ENCODE data around the gene TIMM22. TPM values are rescaled to one million over a fixed set of nuclear protein-coding genes. Genes with fewer than 3 reads are reported as not detected.

The TIMM22 gene
- total RNA-seq, 1 experiment from 2014 or later, result 20.0 TPM

DNA sequence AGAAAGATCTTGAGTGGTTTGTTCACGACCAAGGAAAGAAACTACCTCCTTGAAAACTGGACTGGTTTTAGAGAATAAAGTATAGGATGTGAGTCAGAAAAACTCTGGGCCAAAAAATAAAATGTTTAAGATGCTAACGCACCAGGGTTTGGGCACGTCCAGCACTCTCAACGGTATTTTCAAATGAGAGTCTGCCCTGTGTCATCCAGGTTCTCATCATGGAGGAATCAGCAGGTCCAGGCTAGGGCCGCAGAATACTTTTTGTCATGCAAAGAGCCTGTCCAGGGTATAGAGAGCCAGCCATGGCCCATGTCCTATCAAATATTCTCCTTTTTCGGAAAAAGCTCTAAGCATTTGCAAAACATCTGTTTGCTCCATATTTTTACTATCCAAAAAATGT is 19.8 kb upstream of the TIMM22 start:
- Histone ChIP-seq H3K4me1 (ENCODE audit: insufficient read depth, low read length, poor library complexity, severe bottlenecking) (peaks cover 8% of the 10 kb centered on the region), H3K36me3 (ENCODE audit: insufficient read depth, low read length, poor library complexity, severe bottlenecking) (no peaks in the 10 kb centered on the region), H3K9me3 (ENCODE audit: low read depth, low read length, poor library complexity, severe bottlenecking) (no peaks in the 10 kb centered on the region), H3K27me3 (replicated peaks; ENCODE audit: insufficient read depth, low read depth, low read length, poor library complexity) (peaks cover 41% of the 10 kb centered on the region), H3K27ac (ENCODE audit: low read depth, low read length, poor library complexity, severe bottlenecking) (no peak overlapping the region), H3K4me3 (ENCODE audit: low read depth, low read length, poor library complexity, severe bottlenecking) (no peak overlapping the region)
- TF ChIP-seq, protein P1, sequence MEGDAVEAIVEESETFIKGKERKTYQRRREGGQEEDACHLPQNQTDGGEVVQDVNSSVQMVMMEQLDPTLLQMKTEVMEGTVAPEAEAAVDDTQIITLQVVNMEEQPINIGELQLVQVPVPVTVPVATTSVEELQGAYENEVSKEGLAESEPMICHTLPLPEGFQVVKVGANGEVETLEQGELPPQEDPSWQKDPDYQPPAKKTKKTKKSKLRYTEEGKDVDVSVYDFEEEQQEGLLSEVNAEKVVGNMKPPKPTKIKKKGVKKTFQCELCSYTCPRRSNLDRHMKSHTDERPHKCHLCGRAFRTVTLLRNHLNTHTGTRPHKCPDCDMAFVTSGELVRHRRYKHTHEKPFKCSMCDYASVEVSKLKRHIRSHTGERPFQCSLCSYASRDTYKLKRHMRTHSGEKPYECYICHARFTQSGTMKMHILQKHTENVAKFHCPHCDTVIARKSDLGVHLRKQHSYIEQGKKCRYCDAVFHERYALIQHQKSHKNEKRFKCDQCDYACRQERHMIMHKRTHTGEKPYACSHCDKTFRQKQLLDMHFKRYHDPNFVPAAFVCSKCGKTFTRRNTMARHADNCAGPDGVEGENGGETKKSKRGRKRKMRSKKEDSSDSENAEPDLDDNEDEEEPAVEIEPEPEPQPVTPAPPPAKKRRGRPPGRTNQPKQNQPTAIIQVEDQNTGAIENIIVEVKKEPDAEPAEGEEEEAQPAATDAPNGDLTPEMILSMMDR (conservative IDR thresholded peaks at IDR 0.05; ENCODE audit: low read depth, low read length), result no peak
- TF ChIP-seq EZH2 (IDR thresholded peaks at IDR 0.05; ENCODE audit: borderline replicate concordance, low read depth, low read length, poor library complexity, severe bottlenecking), result no peak
- ChIA-PET CTCF (no interaction called here), POLR2A (ENCODE audit: low non-redundant PET) (no interaction called here)
- intact Hi-C loops (cut with micrococcal nuclease; ENCODE audit: unreplicated experiment), result no loop called here
- no peak for DNase-seq (ENCODE audit: low spot score)
- BruUV-seq (replicated peaks), result no TSS peak

DNA sequence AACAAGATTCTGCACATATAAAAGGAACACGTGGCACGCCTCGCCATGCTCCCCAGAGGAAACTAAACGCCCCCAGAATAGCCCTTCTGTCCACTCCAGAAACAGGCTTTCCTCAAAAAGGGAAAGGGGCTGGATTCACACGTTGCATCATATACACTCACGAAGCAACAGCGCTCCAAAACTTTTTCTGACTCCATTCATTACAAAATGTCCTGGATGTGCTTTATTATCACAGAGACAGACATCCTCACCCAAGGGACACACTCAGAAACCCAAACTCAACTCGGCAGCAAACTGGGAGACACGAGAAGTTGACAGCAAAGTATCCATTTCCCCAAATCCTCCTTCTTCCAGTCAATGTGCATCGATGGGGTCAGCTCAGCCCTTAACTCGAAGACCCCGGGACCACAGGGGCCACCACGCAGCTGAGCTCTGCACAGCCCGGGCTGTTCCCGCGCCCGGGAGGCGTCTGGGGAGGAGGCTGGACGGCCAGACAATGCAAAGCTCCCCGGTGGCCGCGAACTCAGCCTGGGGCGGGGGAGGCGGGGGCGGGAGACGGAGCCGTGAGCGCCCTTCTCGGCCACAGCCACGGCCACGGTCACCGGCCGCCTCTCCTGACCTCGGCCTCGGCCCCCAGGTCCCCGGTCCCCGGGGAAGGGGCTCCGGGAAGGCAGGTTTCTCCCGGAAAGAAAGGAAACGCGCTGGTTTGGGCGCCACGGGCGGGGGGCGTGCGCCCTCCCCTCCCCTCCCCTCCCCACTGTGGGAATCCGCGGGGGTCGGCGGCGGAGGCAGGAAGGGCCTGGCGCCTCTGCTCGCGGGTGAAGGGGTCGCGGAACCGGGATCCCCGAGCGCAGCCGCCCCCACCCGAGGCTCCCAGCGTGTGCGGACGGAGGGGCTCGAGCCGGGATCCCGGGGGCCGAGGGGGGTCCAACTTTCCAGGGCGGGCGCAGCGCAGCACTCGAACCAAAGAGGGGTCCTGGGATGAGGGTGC is 18.5 kb upstream of the TIMM22 start:
- ChIA-PET CTCF (no interaction called here), POLR2A (ENCODE audit: low non-redundant PET) (interaction anchor here (0.7 kb wide), 1 partner anchor 19 kb away, joined by 3 read pairs; no protein-coding TSS in a partner anchor)
- intact Hi-C loops (cut with micrococcal nuclease; ENCODE audit: unreplicated experiment), result no loop called here
- Histone ChIP-seq H3K9me3 (ENCODE audit: low read depth, low read length, poor library complexity, severe bottlenecking) (no peaks in the 10 kb centered on the region), H3K27ac (ENCODE audit: low read depth, low read length, poor library complexity, severe bottlenecking) (no peak overlapping the region), H3K36me3 (ENCODE audit: insufficient read depth, low read length, poor library complexity, severe bottlenecking) (no peaks in the 10 kb centered on the region), H3K27me3 (replicated peaks; ENCODE audit: insufficient read depth, low read depth, low read length, poor library complexity) (peaks cover 41% of the 10 kb centered on the region), H3K4me1 (ENCODE audit: insufficient read depth, low read length, poor library complexity, severe bottlenecking) (peaks cover 8% of the 10 kb centered on the region), H3K4me3 (ENCODE audit: low read depth, low read length, poor library complexity, severe bottlenecking) (peak overlapping the region; percentile 45)
- no peak for DNase-seq (ENCODE audit: low spot score)
- BruUV-seq (replicated peaks), result no TSS peak
- TF ChIP-seq EZH2 (IDR thresholded peaks at IDR 0.05; ENCODE audit: borderline replicate concordance, low read depth, low read length, poor library complexity, severe bottlenecking), result peak; percentile 84
- TF ChIP-seq, protein P1 (conservative IDR thresholded peaks at IDR 0.05; ENCODE audit: low read depth, low read length), result no peak

DNA sequence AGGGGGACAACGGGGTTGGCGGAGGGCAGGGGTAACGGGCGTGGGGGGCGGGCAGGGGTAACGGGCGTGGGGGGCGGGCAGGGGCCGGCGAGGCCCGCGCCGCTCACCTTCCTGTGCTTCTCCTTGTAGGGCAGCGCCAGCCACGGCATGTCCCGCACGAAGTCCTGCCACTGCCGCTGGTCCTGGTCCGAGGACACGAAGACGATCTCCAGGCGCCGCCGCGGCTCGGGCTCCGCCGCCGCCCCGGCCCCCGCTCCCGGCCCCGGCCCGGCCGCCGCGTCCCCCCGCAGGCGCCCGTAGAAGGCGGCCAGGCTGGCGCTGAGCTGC is 17.8 kb upstream of the TIMM22 start:
- ChIA-PET POLR2A (ENCODE audit: low non-redundant PET) (interaction anchor here (0.7 kb wide), 1 partner anchor 18 kb away, joined by 3 read pairs; no protein-coding TSS in a partner anchor), CTCF (interaction anchor here (0.7 to 1.2 kb wide), 5 partner anchors 18 to 567 kb away, joined by 3 to 4 read pairs (median 4); partner anchors contain the start of gene TIMM22)
- Histone ChIP-seq H3K4me1 (ENCODE audit: insufficient read depth, low read length, poor library complexity, severe bottlenecking) (peaks cover 8% of the 10 kb centered on the region), H3K36me3 (ENCODE audit: insufficient read depth, low read length, poor library complexity, severe bottlenecking) (no peaks in the 10 kb centered on the region), H3K27me3 (replicated peaks; ENCODE audit: insufficient read depth, low read depth, low read length, poor library complexity) (peaks cover 41% of the 10 kb centered on the region), H3K9me3 (ENCODE audit: low read depth, low read length, poor library complexity, severe bottlenecking) (no peaks in the 10 kb centered on the region), H3K27ac (ENCODE audit: low read depth, low read length, poor library complexity, severe bottlenecking) (no peak overlapping the region), H3K4me3 (ENCODE audit: low read depth, low read length, poor library complexity, severe bottlenecking) (peak overlapping the region; percentile 54)
- BruUV-seq (replicated peaks), result no TSS peak
- no peak for DNase-seq (ENCODE audit: low spot score)
- TF ChIP-seq, protein P1 (conservative IDR thresholded peaks at IDR 0.05; ENCODE audit: low read depth, low read length), result no peak
- intact Hi-C loops (cut with micrococcal nuclease; ENCODE audit: unreplicated experiment), result no loop called here

Data from A673 (cell line).